Measurements from ENCODE around the gene ST3GAL2.
"Not testable (repeated sequence)": the region's sequence is repeated elsewhere in the genome, so short reads cannot be mapped to it uniquely, and the experiment has no call there.

ST3GAL2 gene

DNA sequence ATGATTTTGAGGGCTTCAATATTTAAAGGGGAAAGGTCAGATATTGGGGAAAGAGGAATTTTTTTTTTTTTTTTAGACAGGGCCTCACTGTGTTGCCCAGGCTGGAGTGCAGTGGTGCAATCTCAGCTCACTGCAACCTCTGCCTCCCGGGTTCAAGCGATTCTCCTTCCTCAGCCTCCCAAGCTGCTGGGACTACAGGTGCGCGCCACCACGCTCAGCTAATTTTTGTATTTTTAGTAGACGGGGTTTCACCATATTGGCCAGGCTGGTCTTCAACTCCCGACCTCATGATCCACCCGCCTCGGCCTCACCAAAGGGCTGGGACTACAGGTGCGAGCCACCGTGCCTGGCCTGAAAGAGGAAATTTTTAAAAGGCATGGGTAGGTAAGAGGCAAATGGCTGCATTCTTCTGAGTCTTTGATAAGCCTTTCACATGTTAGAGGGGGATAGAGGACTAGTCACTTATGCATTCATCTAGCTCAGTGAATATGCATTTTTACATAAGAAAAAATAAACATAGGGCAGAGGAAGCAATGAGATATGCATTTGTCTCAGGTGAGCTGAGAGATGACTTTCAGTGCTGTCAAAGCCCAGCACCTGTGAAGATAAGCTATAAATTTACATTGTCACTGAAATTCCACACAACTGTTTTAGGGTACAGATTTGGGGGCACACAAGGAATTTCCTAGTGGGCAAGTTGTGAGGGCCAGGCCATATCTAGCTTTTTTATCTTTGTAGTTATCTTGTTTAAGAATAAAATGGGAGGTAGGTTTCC, 14.4 kb upstream of the ST3GAL2 start:
- H3K4me3 ChIP-seq (ENCODE audit: low read depth in 1 of 2, low read length in 2 of 2) = peak overlapping the region; percentile 82 to 85
- peaks cover 4 to 13% of the 10 kb centered on the region in 2 donors for H3K4me1 ChIP-seq (ENCODE audit: control insufficient read depth in 1 of 2, insufficient read depth in 2 of 2, low read length in 2 of 2)
- H3K36me3 ChIP-seq (ENCODE audit: control insufficient read depth in 1 of 2, insufficient read depth in 2 of 2, low read length in 2 of 2) = no peaks in the 10 kb centered on the region
- peak overlapping the region in 1 of 2 donors; percentile 78 for H3K9ac ChIP-seq (ENCODE audit: low read depth in 1 of 2, low read length in 2 of 2)
- no peak overlapping the region for H3K27ac ChIP-seq (ENCODE audit: low read depth, low read length)
- H3K9me3 ChIP-seq (ENCODE audit: control insufficient read depth in 1 of 2, low read length in 2 of 2) = no peaks in the 10 kb centered on the region
- H3K27me3 ChIP-seq (ENCODE audit: control insufficient read depth in 1 of 2, insufficient read depth in 2 of 2, low read length in 2 of 2) = no peaks in the 10 kb centered on the region

DNA sequence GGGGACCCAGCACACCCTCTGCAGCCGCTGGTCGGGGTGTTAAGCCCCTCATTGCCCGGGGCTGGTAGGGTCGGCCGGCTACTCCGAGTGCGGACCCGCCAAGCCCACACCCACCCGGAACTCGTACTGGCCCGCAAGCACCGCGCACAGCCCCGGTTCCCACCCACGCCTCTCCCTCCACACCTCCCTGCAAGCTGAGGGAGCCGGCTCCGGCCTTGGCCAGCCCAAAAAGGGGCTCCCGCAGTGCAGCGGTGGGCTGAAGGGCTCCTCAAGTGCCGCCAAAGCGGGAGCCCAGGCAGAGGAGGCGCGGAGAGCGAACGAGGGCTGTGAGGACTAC, 12.1 kb upstream of the ST3GAL2 start:
- H3K4me3 ChIP-seq (ENCODE audit: low read depth in 1 of 2, low read length in 2 of 2); H3K9ac ChIP-seq (ENCODE audit: low read depth in 1 of 2, low read length in 2 of 2); H3K27ac ChIP-seq (ENCODE audit: low read depth, low read length); H3K9me3 ChIP-seq (ENCODE audit: control insufficient read depth in 1 of 2, low read length in 2 of 2); H3K36me3 ChIP-seq (ENCODE audit: control insufficient read depth in 1 of 2, insufficient read depth in 2 of 2, low read length in 2 of 2); H3K27me3 ChIP-seq (ENCODE audit: control insufficient read depth in 1 of 2, insufficient read depth in 2 of 2, low read length in 2 of 2): not testable (repeated sequence)
- H3K4me1 ChIP-seq (ENCODE audit: control insufficient read depth in 1 of 2, insufficient read depth in 2 of 2, low read length in 2 of 2) = peaks cover 0 to 13% of the 10 kb centered on the region in 2 donors

DNA sequence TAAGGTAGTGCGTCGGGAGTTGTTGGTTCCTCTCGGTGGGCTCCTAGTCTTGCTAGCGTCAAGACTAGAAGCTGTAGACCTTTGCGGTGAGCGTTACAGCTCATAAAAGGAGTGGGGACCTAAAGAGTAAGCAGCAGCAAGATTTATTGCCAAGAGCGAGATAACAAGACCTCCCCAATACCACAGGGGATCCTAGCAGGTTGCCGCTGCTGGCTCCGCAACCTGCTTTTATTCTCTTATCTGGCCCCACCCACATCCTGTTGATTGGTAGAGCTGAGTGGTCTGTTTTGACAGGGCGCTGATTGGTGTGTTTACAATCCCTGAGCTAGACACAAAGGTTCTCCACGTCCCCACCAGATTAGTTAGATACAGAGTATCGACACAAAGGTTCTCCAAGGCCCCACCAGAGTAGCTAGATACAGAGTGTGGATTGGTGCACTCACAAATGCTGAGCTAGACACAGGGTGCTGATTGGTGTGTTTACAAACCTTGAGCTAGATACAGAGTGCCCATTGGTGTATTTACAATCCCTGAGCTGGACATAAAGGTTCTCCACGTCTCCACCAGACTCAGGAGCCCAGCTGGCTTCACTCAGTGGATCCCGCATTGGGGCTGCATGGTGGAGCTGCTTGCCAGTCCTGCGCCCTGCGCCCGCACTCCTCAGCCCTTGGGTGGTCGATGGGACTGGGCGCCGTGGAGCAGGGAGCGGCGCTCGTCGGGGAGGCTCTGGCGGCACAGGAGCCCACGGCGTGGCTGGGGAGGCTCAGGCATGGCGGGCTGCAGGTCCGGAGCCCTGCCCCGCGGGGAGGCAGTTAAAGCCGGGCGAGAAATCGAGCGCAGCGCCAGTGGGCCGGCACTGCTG, 11.5 kb upstream of the ST3GAL2 start:
- not testable (repeated sequence) for H3K9me3 ChIP-seq (ENCODE audit: control insufficient read depth in 1 of 2, low read length in 2 of 2); H3K9ac ChIP-seq (ENCODE audit: low read depth in 1 of 2, low read length in 2 of 2); H3K27me3 ChIP-seq (ENCODE audit: control insufficient read depth in 1 of 2, insufficient read depth in 2 of 2, low read length in 2 of 2); H3K27ac ChIP-seq (ENCODE audit: low read depth, low read length); H3K4me1 ChIP-seq (ENCODE audit: control insufficient read depth in 1 of 2, insufficient read depth in 2 of 2, low read length in 2 of 2); H3K4me3 ChIP-seq (ENCODE audit: low read depth in 1 of 2, low read length in 2 of 2); H3K36me3 ChIP-seq (ENCODE audit: control insufficient read depth in 1 of 2, insufficient read depth in 2 of 2, low read length in 2 of 2)

DNA sequence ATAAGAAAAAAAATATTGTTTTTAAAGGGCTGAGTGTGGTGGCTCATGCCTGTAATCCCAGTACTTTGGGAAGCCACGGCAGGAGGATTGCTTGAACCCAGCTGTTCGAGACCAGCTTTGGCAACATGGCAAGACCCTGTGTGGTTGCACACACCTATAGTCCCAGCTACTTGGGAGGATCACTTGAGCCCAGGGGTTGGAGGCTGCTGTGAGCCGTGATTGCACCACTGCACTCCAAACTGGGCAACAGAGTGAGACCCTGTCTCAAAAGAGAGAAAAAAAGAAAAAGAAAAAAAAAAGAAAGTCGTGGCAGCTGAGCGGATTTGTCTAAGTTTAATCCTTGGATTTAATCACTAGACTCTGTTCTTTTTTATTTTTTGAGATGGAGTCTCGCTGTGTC, 9.2 kb upstream of the ST3GAL2 start:
- Histone ChIP-seq H3K9me3 (ENCODE audit: control insufficient read depth in 1 of 2, low read length in 2 of 2) (no peaks in the 10 kb centered on the region), H3K4me1 (ENCODE audit: control insufficient read depth in 1 of 2, insufficient read depth in 2 of 2, low read length in 2 of 2) (peaks cover 0 to 9% of the 10 kb centered on the region in 2 donors), H3K27ac (ENCODE audit: low read depth, low read length) (no peak overlapping the region), H3K4me3 (ENCODE audit: low read depth in 1 of 2, low read length in 2 of 2) (no peak overlapping the region), H3K27me3 (ENCODE audit: control insufficient read depth in 1 of 2, insufficient read depth in 2 of 2, low read length in 2 of 2) (no peaks in the 10 kb centered on the region), H3K36me3 (ENCODE audit: control insufficient read depth in 1 of 2, insufficient read depth in 2 of 2, low read length in 2 of 2) (no peaks in the 10 kb centered on the region), H3K9ac (ENCODE audit: low read depth in 1 of 2, low read length in 2 of 2) (no peak overlapping the region)

DNA sequence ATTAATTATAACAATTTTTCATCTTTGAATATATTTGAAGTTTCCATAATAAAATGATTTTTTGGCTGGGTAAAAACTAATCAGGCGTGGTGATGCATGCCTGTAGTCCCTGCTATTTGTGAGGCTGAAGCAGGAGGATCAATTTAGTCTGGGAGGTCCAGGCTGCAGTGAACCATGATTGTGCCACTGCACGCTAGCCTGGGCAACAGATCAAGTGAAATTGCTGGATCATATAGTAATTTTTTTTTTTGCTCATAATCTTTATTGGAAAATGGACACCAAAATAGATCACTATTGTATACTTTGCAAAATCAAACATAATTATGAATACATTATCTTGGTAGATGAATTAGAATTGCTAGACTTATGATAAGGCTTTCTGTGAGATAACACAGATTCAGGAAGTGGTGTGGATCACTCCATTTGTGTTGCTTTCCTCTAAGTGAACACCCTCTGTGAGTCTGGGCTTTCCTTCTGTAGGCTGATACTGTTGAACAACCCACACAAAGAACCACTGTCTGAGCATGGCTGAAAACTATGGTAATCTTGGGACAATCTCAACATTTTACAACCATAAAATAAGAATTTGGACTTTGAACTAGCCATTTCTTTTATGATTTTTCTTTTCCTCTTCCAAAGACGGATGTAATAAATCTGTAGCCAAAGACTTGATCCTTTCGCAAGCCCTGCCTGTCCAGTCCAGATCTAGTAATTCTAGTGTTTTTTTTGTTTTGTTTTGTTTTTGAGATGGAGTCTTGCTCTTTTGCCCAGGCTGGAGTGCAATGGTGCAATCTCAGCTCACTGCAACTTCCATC, 5.6 kb upstream of the ST3GAL2 start:
- Histone ChIP-seq H3K9me3 (ENCODE audit: control insufficient read depth in 1 of 2, low read length in 2 of 2) (no peaks in the 10 kb centered on the region), H3K36me3 (ENCODE audit: control insufficient read depth in 1 of 2, insufficient read depth in 2 of 2, low read length in 2 of 2) (no peaks in the 10 kb centered on the region), H3K4me3 (ENCODE audit: low read depth in 1 of 2, low read length in 2 of 2) (no peak overlapping the region), H3K9ac (ENCODE audit: low read depth in 1 of 2, low read length in 2 of 2) (no peak overlapping the region), H3K4me1 (ENCODE audit: control insufficient read depth in 1 of 2, insufficient read depth in 2 of 2, low read length in 2 of 2) (peaks cover 7 to 16% of the 10 kb centered on the region in 2 donors), H3K27ac (ENCODE audit: low read depth, low read length) (no peak overlapping the region), H3K27me3 (ENCODE audit: control insufficient read depth in 1 of 2, insufficient read depth in 2 of 2, low read length in 2 of 2) (no peaks in the 10 kb centered on the region)

DNA sequence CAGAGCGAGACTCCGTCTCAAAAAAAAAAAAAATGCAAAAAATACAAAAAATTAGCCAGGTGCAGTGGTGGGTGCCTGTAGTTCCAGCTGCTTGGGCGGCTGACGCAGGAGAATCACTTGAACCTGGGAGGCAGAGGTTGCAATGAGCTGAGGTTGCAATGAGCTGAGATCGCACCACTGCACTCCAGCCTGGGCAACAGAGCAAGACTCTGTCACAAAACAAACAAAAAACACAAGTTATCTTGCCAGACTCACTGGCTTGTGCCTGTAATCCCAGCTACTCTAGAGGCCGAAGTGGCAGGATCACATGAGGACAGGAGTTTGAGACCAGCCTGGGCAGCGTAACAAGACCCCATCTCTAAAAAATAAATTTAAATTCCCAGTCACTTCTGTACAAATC, 3.4 kb upstream of the ST3GAL2 start:
- H3K27me3 ChIP-seq (ENCODE audit: control insufficient read depth in 1 of 2, insufficient read depth in 2 of 2, low read length in 2 of 2) = no peaks in the 10 kb centered on the region
- H3K9ac ChIP-seq (ENCODE audit: low read depth in 1 of 2, low read length in 2 of 2) = no peak overlapping the region
- H3K9me3 ChIP-seq (ENCODE audit: control insufficient read depth in 1 of 2, low read length in 2 of 2) = no peaks in the 10 kb centered on the region
- H3K4me3 ChIP-seq (ENCODE audit: low read depth in 1 of 2, low read length in 2 of 2) = no peak overlapping the region
- H3K27ac ChIP-seq (ENCODE audit: low read depth, low read length) = no peak overlapping the region
- H3K36me3 ChIP-seq (ENCODE audit: control insufficient read depth in 1 of 2, insufficient read depth in 2 of 2, low read length in 2 of 2) = no peaks in the 10 kb centered on the region
- peaks cover 18 to 29% of the 10 kb centered on the region in 2 donors for H3K4me1 ChIP-seq (ENCODE audit: control insufficient read depth in 1 of 2, insufficient read depth in 2 of 2, low read length in 2 of 2)

DNA sequence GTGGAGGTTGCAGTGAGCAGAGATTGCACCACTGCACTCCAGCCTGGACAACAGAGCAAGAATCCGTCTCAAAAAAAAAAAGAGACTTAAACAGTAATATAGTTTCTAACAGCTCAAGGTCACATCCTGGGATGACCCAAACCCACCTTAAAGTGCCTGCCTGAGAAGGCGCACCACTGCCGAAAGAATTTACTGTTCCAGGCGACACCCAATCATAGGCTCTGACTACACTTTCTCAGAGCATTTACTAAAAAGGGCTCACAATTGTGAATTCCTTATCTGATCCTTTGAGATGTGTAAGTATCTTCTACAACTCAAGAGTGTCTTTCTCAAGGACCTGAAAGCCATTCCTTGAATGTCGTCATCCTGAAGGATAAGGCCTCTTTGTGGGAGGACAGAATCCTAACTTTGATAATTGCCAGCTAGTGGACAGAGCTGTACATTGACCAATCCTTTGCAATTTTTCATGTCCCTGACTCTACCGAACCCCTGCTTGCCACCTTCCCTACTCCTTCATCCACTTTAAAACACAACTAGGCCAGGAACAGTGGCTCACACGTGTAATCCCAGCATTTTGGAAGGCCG, 2.6 kb upstream of the ST3GAL2 start:
- Histone ChIP-seq H3K9ac (ENCODE audit: low read depth in 1 of 2, low read length in 2 of 2) (no peak overlapping the region), H3K4me1 (ENCODE audit: control insufficient read depth in 1 of 2, insufficient read depth in 2 of 2, low read length in 2 of 2) (peaks cover 26 to 38% of the 10 kb centered on the region in 2 donors), H3K36me3 (ENCODE audit: control insufficient read depth in 1 of 2, insufficient read depth in 2 of 2, low read length in 2 of 2) (no peaks in the 10 kb centered on the region), H3K27ac (ENCODE audit: low read depth, low read length) (no peak overlapping the region), H3K9me3 (ENCODE audit: control insufficient read depth in 1 of 2, low read length in 2 of 2) (no peaks in the 10 kb centered on the region), H3K4me3 (ENCODE audit: low read depth in 1 of 2, low read length in 2 of 2) (no peak overlapping the region), H3K27me3 (ENCODE audit: control insufficient read depth in 1 of 2, insufficient read depth in 2 of 2, low read length in 2 of 2) (no peaks in the 10 kb centered on the region)

DNA sequence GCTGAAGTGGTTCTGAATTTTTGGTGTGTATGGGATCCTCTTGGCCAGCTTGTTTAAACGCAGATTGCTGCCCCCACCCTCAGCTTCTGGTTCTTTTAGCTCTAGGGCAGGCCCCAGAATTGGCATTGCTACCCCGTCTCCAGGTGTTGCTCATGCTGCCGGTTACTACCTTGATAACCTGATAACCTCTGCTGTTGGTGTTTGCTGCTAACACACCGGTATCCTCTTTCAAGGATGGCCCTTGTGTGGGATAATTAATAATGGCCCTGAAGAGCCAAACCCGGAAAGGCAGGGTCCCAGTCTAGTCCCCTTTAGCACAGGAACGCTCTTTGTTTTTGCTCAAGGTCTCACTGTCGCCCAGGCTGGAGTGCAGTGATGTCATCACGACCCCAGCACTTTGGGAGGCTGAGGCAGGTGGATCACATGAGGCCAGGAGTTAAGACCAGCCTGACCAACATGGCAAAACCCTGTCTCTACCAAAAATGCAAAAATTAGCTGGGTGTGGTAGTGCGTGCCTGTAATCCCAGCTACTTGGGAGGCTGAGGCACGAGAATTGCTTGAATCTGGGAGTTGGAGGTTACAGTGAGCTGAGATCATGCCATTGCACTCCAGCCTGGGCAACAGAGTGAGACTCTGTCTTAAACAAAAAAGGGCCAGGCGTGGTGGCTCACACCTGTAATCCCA, 1.3 kb upstream of the ST3GAL2 start:
- H3K9me3 ChIP-seq (ENCODE audit: control insufficient read depth in 1 of 2, low read length in 2 of 2) = no peaks in the 10 kb centered on the region
- H3K4me3 ChIP-seq (ENCODE audit: low read depth in 1 of 2, low read length in 2 of 2) = peak overlapping the region; percentile 70 to 82
- no peak overlapping the region for H3K27ac ChIP-seq (ENCODE audit: low read depth, low read length)
- peak overlapping the region in 1 of 2 donors; percentile 64 for H3K9ac ChIP-seq (ENCODE audit: low read depth in 1 of 2, low read length in 2 of 2)
- H3K4me1 ChIP-seq (ENCODE audit: control insufficient read depth in 1 of 2, insufficient read depth in 2 of 2, low read length in 2 of 2) = peaks cover 27 to 39% of the 10 kb centered on the region in 2 donors
- no peaks in the 10 kb centered on the region for H3K36me3 ChIP-seq (ENCODE audit: control insufficient read depth in 1 of 2, insufficient read depth in 2 of 2, low read length in 2 of 2)
- H3K27me3 ChIP-seq (ENCODE audit: control insufficient read depth in 1 of 2, insufficient read depth in 2 of 2, low read length in 2 of 2) = no peaks in the 10 kb centered on the region

DNA sequence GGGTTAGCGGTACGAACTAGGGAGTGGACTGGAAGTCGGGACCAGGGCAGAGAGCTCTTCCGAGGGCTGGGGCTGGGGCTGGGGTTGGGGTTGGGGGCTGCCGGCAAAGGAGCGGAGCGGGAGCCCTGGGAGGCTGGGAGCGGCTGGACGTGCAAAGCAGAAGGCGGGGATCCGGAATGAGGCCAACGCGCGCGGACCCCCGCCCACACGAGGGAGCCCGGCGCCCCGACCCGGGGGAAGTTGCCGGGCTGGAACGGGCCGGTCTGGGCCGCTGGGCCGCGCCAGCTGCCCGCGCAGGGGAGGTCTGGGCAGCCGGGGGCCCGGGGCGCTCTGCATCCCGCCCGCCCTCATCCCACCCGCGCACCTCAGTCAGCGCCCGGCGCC, 323 bp downstream of the ST3GAL2 start:
- Histone ChIP-seq H3K9ac (ENCODE audit: low read depth in 1 of 2, low read length in 2 of 2) (peak overlapping the region; percentile 57 to 65), H3K27me3 (ENCODE audit: control insufficient read depth in 1 of 2, insufficient read depth in 2 of 2, low read length in 2 of 2) (no peaks in the 10 kb centered on the region), H3K9me3 (ENCODE audit: control insufficient read depth in 1 of 2, low read length in 2 of 2) (no peaks in the 10 kb centered on the region), H3K27ac (ENCODE audit: low read depth, low read length) (no peak overlapping the region), H3K36me3 (ENCODE audit: control insufficient read depth in 1 of 2, insufficient read depth in 2 of 2, low read length in 2 of 2) (no peaks in the 10 kb centered on the region), H3K4me3 (ENCODE audit: low read depth in 1 of 2, low read length in 2 of 2) (peak overlapping the region; percentile 70 to 73), H3K4me1 (ENCODE audit: control insufficient read depth in 1 of 2, insufficient read depth in 2 of 2, low read length in 2 of 2) (peaks cover 31 to 43% of the 10 kb centered on the region in 2 donors)

Measured in duodenal mucosa (tissue), 2 donors.